Activated CD8-positive, alpha-beta memory T cell treated with anti-CD3 and anti-CD28 coated beads, Interleukin-2, amount 50 U/mL, for 24 hours (primary cell): Measurements from ENCODE around the gene SMIM13.
"Not testable (repeated sequence)": the region's sequence is repeated elsewhere in the genome, so short reads cannot be mapped to it uniquely, and the experiment has no call there.

Experiments used
- DNase-seq: peaks from one replicate; pipeline ENCODE4 v3.0.0-alpha.2; 2020; ENCODE audit errors: extremely low read depth

SMIM13 gene

GRCh38 chr6:11083956-11084355 is 9.7 kb upstream of the SMIM13 start:
- DNase-seq, result no peak

GRCh38 chr6:11085758-11086435 is 7.7 kb upstream of the SMIM13 start:
- no peak for DNase-seq

GRCh38 chr6:11087141-11087812 is 6.4 kb upstream of the SMIM13 start:
- not testable (repeated sequence) for DNase-seq

- DNase-seq, result no peak
Observed at GRCh38 chr6:11089695-11090094, 3.9 kb upstream of the SMIM13 start.

- DNase-seq, result not testable (repeated sequence)
Observed at GRCh38 chr6:11091141-11091540, 2.5 kb upstream of the SMIM13 start.

- DNase-seq, result no peak
Observed at GRCh38 chr6:11092668-11093375, 812 bp upstream of the SMIM13 start.

- DNase-seq, result no peak
Observed at GRCh38 chr6:11093376-11093625, 333 bp upstream of the SMIM13 start.

GRCh38 chr6:11094411-11094851 is 797 bp downstream of the SMIM13 start:
- DNase-seq, result no peak

- no peak for DNase-seq
Observed at GRCh38 chr6:11094941-11095340, 1.3 kb downstream of the SMIM13 start.

- DNase-seq, result no peak
Observed at GRCh38 chr6:11096109-11096508, 2.5 kb downstream of the SMIM13 start.

GRCh38 chr6:11097476-11097875 is 3.8 kb downstream of the SMIM13 start:
- no peak for DNase-seq

- no peak for DNase-seq
Observed at GRCh38 chr6:11098004-11098403, 4.4 kb downstream of the SMIM13 start.

- DNase-seq, result no peak
Observed at GRCh38 chr6:11101417-11101816, 7.8 kb downstream of the SMIM13 start.

GRCh38 chr6:11103065-11103464 is 9.4 kb downstream of the SMIM13 start:
- no peak for DNase-seq

GRCh38 chr6:11108726-11109125 is 15.1 kb downstream of the SMIM13 start:
- no peak for DNase-seq

- no peak for DNase-seq
Observed at GRCh38 chr6:11110921-11111768, 17.5 kb downstream of the SMIM13 start, which contains the start of gene ERVFRD-1. TSS of gene ERVFRD-1 (minus strand) at chr6:11111725. CDS start at chr6:11105310, 6,415 bp downstream.

- no peak for DNase-seq
Observed at GRCh38 chr6:11111769-11112437, 18.3 kb downstream of the SMIM13 start.

- no peak for DNase-seq
Observed at GRCh38 chr6:11113038-11113437, 19.4 kb downstream of the SMIM13 start.

- DNase-seq, result not testable (repeated sequence)
Observed at GRCh38 chr6:11115808-11116536, 22.3 kb downstream of the SMIM13 start.

GRCh38 chr6:11120271-11121005 is 26.8 kb downstream of the SMIM13 start:
- DNase-seq, result no peak
